ENCODE results near the gene TAS2R10. TPM values are rescaled to one million over a fixed set of nuclear protein-coding genes. Genes with fewer than 3 reads are reported as not detected.

The TAS2R10 gene
- total RNA-seq, 1 donor from 2014 or later, result not detected

DNA sequence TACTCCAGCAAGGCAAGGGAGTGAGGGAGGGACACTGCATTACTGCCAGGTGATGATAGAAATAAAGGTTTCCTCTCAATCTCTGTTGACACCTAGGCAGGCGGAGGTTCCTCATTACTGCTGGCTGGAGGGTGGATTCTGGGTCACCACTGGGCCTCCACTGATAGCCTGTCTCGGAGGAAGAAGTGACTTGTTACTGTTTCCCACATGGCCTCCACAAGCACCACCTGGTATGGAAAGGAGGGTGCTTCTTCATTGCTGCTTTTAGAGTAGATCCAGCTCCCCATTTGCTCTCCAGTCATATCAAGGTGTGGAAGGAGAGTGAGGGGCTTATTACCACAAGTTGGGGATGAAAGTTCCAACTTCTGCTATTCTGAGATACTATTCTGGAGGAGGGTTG is 16.7 kb upstream of the TAS2R10 start:
- TF ChIP-seq, protein P1, sequence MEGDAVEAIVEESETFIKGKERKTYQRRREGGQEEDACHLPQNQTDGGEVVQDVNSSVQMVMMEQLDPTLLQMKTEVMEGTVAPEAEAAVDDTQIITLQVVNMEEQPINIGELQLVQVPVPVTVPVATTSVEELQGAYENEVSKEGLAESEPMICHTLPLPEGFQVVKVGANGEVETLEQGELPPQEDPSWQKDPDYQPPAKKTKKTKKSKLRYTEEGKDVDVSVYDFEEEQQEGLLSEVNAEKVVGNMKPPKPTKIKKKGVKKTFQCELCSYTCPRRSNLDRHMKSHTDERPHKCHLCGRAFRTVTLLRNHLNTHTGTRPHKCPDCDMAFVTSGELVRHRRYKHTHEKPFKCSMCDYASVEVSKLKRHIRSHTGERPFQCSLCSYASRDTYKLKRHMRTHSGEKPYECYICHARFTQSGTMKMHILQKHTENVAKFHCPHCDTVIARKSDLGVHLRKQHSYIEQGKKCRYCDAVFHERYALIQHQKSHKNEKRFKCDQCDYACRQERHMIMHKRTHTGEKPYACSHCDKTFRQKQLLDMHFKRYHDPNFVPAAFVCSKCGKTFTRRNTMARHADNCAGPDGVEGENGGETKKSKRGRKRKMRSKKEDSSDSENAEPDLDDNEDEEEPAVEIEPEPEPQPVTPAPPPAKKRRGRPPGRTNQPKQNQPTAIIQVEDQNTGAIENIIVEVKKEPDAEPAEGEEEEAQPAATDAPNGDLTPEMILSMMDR (IDR thresholded peaks at IDR 0.05; ENCODE audit: borderline replicate concordance), result no peak
- H3K9me3 ChIP-seq (replicated peaks), result no peaks in the 10 kb centered on the region
- no peak overlapping the region for H3K27ac ChIP-seq (replicated peaks)
- H3K4me3 ChIP-seq, result no peak overlapping the region
- peaks cover 9% of the 10 kb centered on the region for H3K36me3 ChIP-seq
- H3K4me1 ChIP-seq, result no peaks in the 10 kb centered on the region
- intact Hi-C loops (cut with micrococcal nuclease), result no loop called here
- no peak for DNase-seq
- no peaks in the 10 kb centered on the region for H3K27me3 ChIP-seq (ENCODE audit: low read depth)

DNA sequence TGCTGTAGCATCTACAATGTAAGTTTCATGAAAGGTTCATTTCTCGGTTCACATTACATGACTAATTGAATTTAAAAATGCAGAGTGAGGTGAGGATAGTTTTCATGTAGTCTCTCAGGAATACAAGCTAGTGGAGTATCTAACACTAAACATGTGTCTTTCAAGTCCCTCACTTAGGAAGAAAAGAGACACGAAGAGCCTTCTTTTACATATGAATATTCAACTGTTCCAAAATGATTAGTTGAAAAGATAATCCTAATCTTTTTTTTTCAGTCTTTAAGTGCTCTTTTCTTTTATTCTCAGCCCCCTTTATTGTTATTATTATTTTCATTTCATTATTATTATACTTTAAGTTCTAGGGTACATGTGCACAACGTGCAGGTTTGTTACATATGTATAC is 12.3 kb upstream of the TAS2R10 start:
- DNase-seq, result no peak
- TF ChIP-seq, protein P1 (IDR thresholded peaks at IDR 0.05; ENCODE audit: borderline replicate concordance), result no peak
- H3K4me3 ChIP-seq, result no peak overlapping the region
- intact Hi-C loops (cut with micrococcal nuclease), result no loop called here
- peaks cover 12% of the 10 kb centered on the region for H3K9me3 ChIP-seq (replicated peaks)
- no peaks in the 10 kb centered on the region for H3K4me1 ChIP-seq
- H3K36me3 ChIP-seq, result no peaks in the 10 kb centered on the region
- H3K27ac ChIP-seq (replicated peaks), result no peak overlapping the region
- no peaks in the 10 kb centered on the region for H3K27me3 ChIP-seq (ENCODE audit: low read depth)

DNA sequence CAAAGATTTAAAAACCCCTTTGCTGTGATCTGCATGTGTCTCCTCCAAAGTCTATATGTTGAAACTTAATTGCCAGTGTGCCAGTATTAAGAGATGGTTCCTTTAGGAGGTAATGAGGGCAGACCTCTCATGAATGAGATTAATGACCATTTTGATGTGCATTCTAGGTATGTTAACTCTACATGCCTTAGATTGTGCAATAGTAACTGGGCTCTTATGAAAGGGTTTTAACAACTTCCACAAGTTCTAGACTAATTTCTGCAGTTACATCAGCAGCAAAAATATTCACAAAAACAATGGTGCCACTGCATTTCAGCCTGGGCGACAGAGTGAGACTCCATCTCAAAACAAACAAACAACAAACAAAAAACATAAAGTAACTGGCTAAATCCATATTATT is 3.8 kb upstream of the TAS2R10 start:
- Histone ChIP-seq H3K4me3 (no peak overlapping the region), H3K36me3 (no peaks in the 10 kb centered on the region), H3K27ac (replicated peaks) (no peak overlapping the region), H3K27me3 (ENCODE audit: low read depth) (no peaks in the 10 kb centered on the region), H3K4me1 (no peaks in the 10 kb centered on the region), H3K9me3 (replicated peaks) (no peaks in the 10 kb centered on the region)
- TF ChIP-seq, protein P1 (IDR thresholded peaks at IDR 0.05; ENCODE audit: borderline replicate concordance), result no peak
- intact Hi-C loops (cut with micrococcal nuclease), result no loop called here
- no peak for DNase-seq

DNA sequence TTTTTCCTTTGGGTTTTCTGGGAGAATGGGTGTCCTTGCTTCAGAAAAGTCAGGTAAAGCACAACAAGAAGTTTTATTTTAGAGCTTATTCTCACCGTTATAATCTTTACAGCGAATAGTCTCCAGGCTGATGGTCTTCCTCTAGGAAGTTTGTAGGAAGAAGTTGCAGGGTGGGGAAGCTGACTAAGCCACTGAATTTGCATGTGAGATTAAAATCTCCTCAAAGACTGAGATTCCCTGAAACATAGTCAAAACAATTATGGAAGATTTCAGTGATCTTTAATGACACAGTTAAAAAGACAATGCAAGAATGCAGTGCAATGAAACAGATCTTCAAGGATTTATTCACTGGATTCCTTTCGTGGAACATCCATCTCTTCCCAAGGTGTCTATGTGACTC is 1.2 kb downstream of the TAS2R10 start:
- DNase-seq, result no peak
- Histone ChIP-seq H3K4me1 (no peaks in the 10 kb centered on the region), H3K36me3 (no peaks in the 10 kb centered on the region), H3K4me3 (no peak overlapping the region), H3K9me3 (replicated peaks) (no peaks in the 10 kb centered on the region), H3K27me3 (ENCODE audit: low read depth) (no peaks in the 10 kb centered on the region), H3K27ac (replicated peaks) (no peak overlapping the region)
- intact Hi-C loops (cut with micrococcal nuclease), result no loop called here
- TF ChIP-seq, protein P1 (IDR thresholded peaks at IDR 0.05; ENCODE audit: borderline replicate concordance), result no peak

DNA sequence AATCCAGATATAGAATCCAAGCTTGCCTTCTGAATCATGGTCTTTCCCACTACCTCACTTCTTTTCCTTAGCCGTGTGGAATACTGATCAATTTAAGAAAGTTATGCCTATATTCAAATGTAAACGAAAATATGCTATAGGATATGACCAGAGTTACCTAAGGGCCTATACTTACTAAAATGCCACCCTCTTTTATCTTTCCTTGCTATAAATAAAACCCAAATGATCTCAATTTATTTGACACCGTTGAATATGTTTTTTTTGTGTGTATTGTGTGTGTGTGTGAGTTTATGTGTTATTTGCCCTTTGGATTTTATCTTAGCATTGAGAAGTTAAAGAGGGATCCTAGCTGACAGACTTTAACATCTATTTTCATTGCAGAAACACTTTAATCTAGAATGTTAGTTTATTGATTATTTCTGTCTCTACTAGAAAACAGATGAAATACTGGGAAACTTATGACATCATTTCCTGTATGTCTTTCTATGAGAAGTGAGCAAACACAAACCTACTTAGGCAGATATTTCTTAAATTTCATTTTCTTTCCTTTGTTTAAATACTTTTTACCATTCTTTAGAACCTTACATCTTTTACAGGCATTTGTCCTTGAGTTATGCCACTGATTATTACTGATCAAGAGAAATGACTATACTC is 14.1 kb downstream of the TAS2R10 start:
- TF ChIP-seq, protein P1 (IDR thresholded peaks at IDR 0.05; ENCODE audit: borderline replicate concordance), result no peak
- Histone ChIP-seq H3K4me1 (no peaks in the 10 kb centered on the region), H3K36me3 (no peaks in the 10 kb centered on the region), H3K9me3 (replicated peaks) (peaks cover 13% of the 10 kb centered on the region), H3K4me3 (no peak overlapping the region), H3K27ac (replicated peaks) (no peak overlapping the region), H3K27me3 (ENCODE audit: low read depth) (no peaks in the 10 kb centered on the region)
- intact Hi-C loops (cut with micrococcal nuclease), result no loop called here
- no peak for DNase-seq
